HUES48 (cell line): ENCODE results near the gene MLLT10.

Experiments used
- H3K27ac ChIP-seq: one replicate; pipeline ENCODE4 v1.7.0; 2013; ENCODE audit warnings: low read depth, low read length, inconsistent platforms
- H3K27me3 ChIP-seq: 2 replicates; pipeline ENCODE4 v1.6.1; 2013; ENCODE audit warnings: mild to moderate bottlenecking, low read length; ENCODE audit not compliant: control insufficient read depth, insufficient read depth
- H3K36me3 ChIP-seq: 2 replicates; pipeline ENCODE4 v1.6.1; 2013; ENCODE audit warnings: low read length; ENCODE audit not compliant: control insufficient read depth, insufficient read depth
- H3K4me1 ChIP-seq: 2 replicates; pipeline ENCODE4 v1.6.1; 2013; ENCODE audit warnings: mild to moderate bottlenecking, low read length; ENCODE audit not compliant: control insufficient read depth, insufficient read depth
- H3K4me3 ChIP-seq: 2 replicates; pipeline ENCODE4 v1.5.1; 2013; ENCODE audit warnings: mild to moderate bottlenecking, low read depth, low read length
- H3K9ac ChIP-seq: 2 replicates; pipeline ENCODE4 v1.6.1; 2013; ENCODE audit warnings: mild to moderate bottlenecking, low read depth, low read length, moderate library complexity
- H3K9me3 ChIP-seq: 2 replicates; pipeline ENCODE4 v1.6.1; 2013; ENCODE audit warnings: low read length; ENCODE audit not compliant: control insufficient read depth, insufficient read depth

The MLLT10 gene

DNA sequence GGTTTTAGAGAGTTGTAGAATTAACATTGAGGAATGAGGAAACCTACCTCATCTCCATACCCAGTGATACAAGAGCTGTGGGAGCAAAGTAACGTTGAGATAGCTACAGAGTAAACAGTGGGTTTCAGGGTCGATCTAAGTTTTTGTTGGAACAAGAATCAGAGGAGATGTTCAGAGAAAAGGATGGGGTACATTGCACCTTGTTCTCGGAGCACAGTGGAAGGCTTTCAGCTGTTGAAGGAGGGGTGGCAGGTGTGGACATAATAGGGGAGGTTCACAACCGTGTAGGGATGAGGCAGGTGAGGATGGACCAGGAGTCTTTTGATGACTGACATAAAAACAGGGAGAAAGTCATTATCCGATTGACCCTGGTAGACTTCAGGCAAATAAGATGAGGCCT, 121.7 kb downstream of the MLLT10 start:
- Histone ChIP-seq H3K27ac (no peak overlapping the region), H3K27me3 (no peaks in the 10 kb centered on the region), H3K36me3 (peaks cover 19% of the 10 kb centered on the region), H3K9me3 (no peaks in the 10 kb centered on the region), H3K4me1 (no peaks in the 10 kb centered on the region), H3K4me3 (no peak overlapping the region), H3K9ac (no peak overlapping the region)

DNA sequence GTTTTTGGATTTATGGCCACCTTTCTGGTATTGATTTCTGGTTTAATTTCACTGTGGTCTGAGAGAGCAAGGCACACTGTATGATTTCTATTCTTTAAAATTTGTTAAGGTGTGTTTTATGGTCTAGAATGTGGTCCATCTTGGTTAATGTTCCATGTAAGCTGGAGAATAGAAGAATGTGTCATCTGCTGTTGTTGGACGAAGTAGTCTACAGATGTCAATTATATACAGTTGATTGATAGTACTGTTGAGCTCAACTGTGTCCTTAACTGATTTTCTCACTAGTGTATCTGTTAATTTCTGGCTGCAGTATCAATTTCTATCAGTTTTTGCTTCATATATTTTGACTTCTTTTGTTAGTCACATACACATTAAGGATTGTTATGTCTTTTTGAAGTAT, 127.1 kb downstream of the MLLT10 start:
- no peaks in the 10 kb centered on the region; the same call in 1 of the 2 replicates for H3K36me3 ChIP-seq
- no peaks in the 10 kb centered on the region for H3K9me3 ChIP-seq
- H3K27ac ChIP-seq = no peak overlapping the region
- peaks cover 21% of the 10 kb centered on the region for H3K4me1 ChIP-seq
- no peaks in the 10 kb centered on the region for H3K27me3 ChIP-seq
- H3K9ac ChIP-seq = no peak overlapping the region
- H3K4me3 ChIP-seq = no peak overlapping the region

DNA sequence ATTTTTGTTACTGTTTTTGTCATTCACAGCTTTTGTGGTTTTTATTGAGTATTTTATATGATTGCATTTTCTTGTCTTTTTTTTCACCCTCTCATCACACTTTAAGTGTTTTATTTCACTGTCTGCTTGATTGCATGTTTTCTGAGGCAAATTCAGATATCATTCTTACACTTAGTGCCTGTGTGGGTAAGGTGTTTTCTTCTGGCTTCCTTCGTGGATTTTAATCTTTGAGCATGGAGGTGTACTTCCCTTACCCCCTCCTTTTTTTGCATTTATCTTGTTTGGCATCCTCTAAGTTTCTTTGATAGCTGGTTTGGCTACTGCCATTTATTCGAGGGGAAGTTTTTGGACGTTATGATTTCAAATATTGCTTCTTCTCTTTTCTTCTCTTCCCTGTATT, 127.9 kb downstream of the MLLT10 start:
- Histone ChIP-seq H3K36me3 (no peaks in the 10 kb centered on the region; the same call in 1 of the 2 replicates), H3K4me1 (peaks cover 25% of the 10 kb centered on the region), H3K27ac (no peak overlapping the region), H3K9ac (no peak overlapping the region), H3K9me3 (no peaks in the 10 kb centered on the region), H3K4me3 (no peak overlapping the region), H3K27me3 (no peaks in the 10 kb centered on the region)

DNA sequence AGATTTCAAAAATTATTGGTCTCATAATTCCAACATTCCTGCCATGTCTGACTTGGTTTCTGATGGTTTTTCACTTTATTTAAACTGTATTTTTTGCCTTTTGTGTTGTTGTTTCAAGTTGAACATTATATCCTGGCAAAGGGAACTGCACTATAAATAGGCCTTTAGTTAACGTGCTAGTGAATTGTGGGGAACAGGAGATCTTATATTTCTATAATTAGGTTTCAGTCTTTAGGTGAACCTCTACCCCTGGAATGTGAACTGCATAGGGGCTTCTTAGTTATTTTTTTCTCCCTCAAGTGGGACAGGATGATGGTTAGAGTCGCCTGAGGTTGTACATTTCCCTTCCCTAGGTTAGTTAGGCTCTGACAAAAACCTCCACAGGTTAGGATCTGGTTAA, 128.6 kb downstream of the MLLT10 start:
- Histone ChIP-seq H3K27ac (no peak overlapping the region), H3K9ac (0 out of 2 replicates have a peak overlapping the region, but pooled peaks have one; percentile 20)

DNA sequence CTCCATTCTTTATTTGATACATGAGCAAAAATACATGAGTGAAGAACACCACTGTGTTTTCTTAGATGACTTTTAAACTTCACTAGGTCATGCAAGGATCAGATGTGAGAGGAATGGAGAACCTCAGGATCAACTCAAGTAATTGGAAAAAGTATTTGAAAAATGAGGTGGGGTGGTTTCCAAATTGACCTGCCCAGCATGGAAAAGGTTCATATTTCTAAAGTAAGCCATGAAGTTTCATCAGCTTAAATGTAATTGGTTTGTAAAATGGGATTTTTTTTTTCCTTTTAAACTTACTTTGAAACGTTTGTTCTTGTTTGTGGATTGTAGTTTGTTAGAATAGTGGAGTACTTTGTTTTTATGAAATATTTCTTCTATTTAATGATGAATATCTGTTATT, 134.8 kb downstream of the MLLT10 start:
- peaks cover 21% of the 10 kb centered on the region for H3K36me3 ChIP-seq
- no peak overlapping the region for H3K27ac ChIP-seq
- no peaks in the 10 kb centered on the region for H3K27me3 ChIP-seq
- no peak overlapping the region for H3K9ac ChIP-seq
- no peaks in the 10 kb centered on the region for H3K9me3 ChIP-seq
- H3K4me3 ChIP-seq = no peak overlapping the region
- H3K4me1 ChIP-seq = peaks cover 17% of the 10 kb centered on the region; the same call in 1 of the 2 replicates

More for the DNA sequence above, 128.6 kb downstream of the MLLT10 start:
- H3K27me3 ChIP-seq = no peaks in the 10 kb centered on the region
- H3K9me3 ChIP-seq = no peaks in the 10 kb centered on the region
- peaks cover 32% of the 10 kb centered on the region for H3K4me1 ChIP-seq
- no peaks in the 10 kb centered on the region; the same call in 1 of the 2 replicates for H3K36me3 ChIP-seq
- no peak overlapping the region for H3K4me3 ChIP-seq

DNA sequence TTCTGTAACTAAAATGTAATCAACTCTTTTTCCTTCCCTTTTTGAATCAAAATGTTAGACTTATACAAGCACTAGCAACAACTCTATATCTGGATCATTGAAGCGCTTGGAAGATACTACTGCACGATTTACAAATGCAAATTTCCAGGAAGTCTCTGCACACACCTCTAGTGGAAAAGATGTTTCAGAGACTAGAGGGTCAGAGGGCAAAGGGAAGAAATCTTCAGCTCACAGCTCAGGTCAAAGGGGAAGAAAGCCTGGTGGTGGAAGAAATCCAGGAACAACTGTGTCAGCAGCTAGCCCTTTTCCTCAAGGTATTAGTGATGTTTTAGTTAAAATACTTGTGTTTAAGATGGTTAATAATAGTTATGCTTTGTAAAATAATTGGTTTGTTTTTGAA, 136.4 kb downstream of the MLLT10 start:
- no peak overlapping the region for H3K4me3 ChIP-seq
- peaks cover 12% of the 10 kb centered on the region; the same call in 1 of the 2 replicates for H3K4me1 ChIP-seq
- no peak overlapping the region for H3K27ac ChIP-seq
- H3K9me3 ChIP-seq = no peaks in the 10 kb centered on the region
- H3K9ac ChIP-seq = no peak overlapping the region
- H3K36me3 ChIP-seq = peaks cover 30% of the 10 kb centered on the region
- no peaks in the 10 kb centered on the region for H3K27me3 ChIP-seq

DNA sequence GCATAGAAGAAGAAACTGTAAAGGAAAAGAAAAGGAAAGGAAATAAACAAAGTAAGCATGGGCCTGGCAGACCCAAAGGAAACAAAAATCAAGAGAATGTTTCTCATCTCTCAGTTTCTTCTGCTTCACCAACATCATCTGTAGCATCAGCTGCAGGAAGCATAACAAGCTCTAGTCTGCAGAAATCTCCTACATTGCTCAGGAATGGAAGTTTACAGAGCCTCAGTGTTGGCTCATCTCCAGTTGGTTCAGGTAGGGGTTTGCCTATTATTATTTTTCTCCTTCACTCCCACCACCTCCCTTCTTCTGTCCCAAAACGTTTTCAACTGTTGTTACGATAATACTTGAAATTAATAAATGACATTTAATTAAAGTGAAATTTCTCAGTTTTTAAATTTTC, 139.6 kb downstream of the MLLT10 start:
- Histone ChIP-seq H3K27me3 (no peaks in the 10 kb centered on the region), H3K9ac (no peak overlapping the region), H3K9me3 (no peaks in the 10 kb centered on the region), H3K36me3 (peaks cover 40% of the 10 kb centered on the region), H3K4me1 (no peaks in the 10 kb centered on the region; the same call in 1 of the 2 replicates), H3K4me3 (no peak overlapping the region), H3K27ac (no peak overlapping the region)

DNA sequence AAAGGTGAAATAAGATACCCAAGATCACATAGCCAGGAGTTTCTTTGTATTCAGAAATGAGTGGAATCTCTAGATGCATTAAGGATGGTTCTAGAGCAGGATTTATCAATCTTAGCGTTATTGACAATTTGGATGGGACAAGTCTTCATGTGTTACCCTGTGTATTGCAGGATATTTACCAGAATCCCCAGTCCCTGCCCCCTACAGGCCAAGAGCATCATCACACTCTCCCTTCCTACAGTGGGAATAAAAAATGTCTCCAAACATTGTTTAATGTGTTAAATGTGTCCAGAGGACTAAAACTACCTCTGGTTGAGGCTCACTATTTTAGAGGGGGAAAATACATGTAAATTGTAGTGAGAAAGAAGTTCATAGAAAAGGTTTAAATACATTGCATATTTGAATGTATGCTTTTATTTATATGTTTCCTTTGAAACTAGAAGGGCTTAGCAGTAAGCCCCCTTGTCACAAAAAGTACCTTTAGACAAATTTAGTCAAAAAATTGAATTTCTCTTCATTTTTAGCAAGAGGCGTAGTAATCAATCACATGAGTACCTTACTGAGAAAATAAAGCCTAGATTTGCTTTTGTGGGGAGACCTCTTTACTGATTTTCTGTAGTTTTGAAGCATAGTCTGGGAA, 141.2 kb downstream of the MLLT10 start:
- Histone ChIP-seq H3K9ac (no peak overlapping the region), H3K4me1 (no peaks in the 10 kb centered on the region), H3K36me3 (peaks cover 40% of the 10 kb centered on the region), H3K4me3 (no peak overlapping the region), H3K27me3 (no peaks in the 10 kb centered on the region), H3K27ac (no peak overlapping the region), H3K9me3 (no peaks in the 10 kb centered on the region)

DNA sequence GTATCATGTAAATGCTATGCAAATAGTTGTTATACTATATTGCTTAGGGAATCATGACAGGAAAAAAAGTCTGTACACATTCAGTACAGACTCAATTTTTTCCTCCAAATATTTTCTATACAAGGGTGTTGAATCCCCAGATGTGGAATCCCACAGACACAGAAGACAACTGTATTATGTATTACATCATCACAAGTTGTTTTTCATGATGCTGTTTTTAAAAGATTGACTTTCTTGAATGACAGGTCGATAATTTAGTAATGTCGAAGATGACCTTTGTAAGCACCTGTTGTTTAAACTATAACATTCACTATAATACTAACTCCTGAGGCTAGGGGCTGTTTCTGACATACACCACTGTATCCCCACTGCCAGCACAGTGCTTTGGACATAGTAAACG, 143.5 kb downstream of the MLLT10 start:
- H3K27me3 ChIP-seq = no peaks in the 10 kb centered on the region
- H3K4me3 ChIP-seq = no peak overlapping the region
- peaks cover 30% of the 10 kb centered on the region for H3K36me3 ChIP-seq
- no peak overlapping the region for H3K9ac ChIP-seq
- no peaks in the 10 kb centered on the region for H3K9me3 ChIP-seq
- H3K4me1 ChIP-seq = no peaks in the 10 kb centered on the region
- no peak overlapping the region for H3K27ac ChIP-seq

DNA sequence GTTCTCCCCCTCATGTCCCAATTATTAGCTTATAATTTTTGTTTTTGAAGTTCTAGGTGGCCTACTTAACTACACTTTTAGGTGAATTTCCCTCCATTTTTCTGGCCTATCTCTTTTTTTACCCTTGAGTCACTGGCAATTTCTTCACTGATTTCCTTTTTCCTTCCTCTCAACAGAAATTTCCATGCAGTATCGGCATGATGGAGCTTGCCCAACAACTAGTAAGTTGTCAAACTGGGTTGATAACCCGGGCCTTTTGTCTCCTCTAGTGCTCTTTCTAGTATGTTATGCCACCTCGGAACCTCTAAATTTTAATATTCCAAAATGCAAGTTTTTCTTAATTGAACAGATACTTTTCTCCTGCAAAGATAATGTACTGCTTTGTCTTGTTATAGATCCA, 147.1 kb downstream of the MLLT10 start:
- H3K9ac ChIP-seq = no peak overlapping the region
- no peak overlapping the region for H3K4me3 ChIP-seq
- H3K4me1 ChIP-seq = no peaks in the 10 kb centered on the region
- no peak overlapping the region for H3K27ac ChIP-seq
- no peaks in the 10 kb centered on the region for H3K9me3 ChIP-seq
- peaks cover 10% of the 10 kb centered on the region; the same call in 1 of the 2 replicates for H3K36me3 ChIP-seq
- no peaks in the 10 kb centered on the region for H3K27me3 ChIP-seq

DNA sequence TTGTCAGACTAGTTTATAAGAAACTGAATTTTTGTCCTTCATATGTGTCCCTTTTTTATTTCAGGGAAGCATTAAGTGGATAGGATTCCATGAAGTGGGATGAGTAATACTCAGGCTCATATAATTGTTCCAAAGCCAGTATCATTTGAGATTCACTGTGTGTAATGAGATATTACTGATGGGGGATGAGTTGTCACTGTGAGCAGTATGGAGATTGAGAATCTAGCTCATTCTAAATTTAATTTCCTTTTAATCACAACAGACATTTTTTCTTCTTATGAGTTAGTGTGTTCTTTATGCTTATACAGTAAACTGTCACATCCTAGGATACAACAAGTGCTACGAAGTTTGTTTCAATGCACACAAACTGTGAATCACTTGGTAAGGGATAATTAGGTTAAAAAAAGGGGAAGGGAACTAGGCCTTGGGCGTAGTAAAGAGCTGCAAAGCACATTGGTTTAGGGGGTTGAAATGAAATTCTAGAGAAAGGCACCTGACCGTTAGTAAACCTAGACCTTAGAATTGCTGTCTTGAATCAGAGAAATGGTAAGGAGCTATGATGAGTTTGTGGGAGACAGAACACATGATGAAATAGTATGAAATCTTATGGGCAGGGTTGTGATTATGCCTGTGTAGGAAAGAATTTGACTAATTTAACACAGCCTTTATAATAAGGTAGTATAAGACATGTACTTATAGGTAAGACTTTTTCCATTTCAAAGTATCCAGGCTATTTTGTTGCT, 153.4 kb downstream of the MLLT10 start:
- Histone ChIP-seq H3K27ac (no peak overlapping the region), H3K27me3 (no peaks in the 10 kb centered on the region), H3K4me3 (no peak overlapping the region), H3K9ac (no peak overlapping the region), H3K36me3 (peaks cover 18% of the 10 kb centered on the region), H3K4me1 (no peaks in the 10 kb centered on the region), H3K9me3 (no peaks in the 10 kb centered on the region)
